HepG2 (cell line): ENCODE data around the gene PCTP. TPM values are rescaled to one million over a fixed set of nuclear protein-coding genes. Genes with fewer than 3 reads are reported as not detected.

Experiments
- ATAC-seq: fragments of 200-7000 bp; cut with Tn5 transposase; 3 replicates; pipeline ENCODE4 v1.9.1; 2020; ENCODE audit warnings: mild to moderate bottlenecking, moderate library complexity
- BruUV-seq: library from RNA; stranded (reverse); fragments of 400-500 nt; replicated peaks from 2 replicates; lab custom pipeline; 2021; lab: Mats Ljungman, UMichigan
- CTCF ChIA-PET: fragments of 300-600 bp; formaldehyde crosslinking; extraction: SDS; loops from one replicate; lab custom pipeline; 2021; ENCODE audit warnings: low total read pairs, inconsistent platforms, low intra/inter-chr PET ratio; lab: Yijun Ruan, JAX
- POLR2A ChIA-PET: fragments of 350-600 bp; sonication (Branson Sonifier 250); formaldehyde crosslinking; loops from one replicate; lab custom pipeline; 2020; ENCODE audit warnings: antibody characterized with exemption, inconsistent platforms; lab: Yijun Ruan, JAX
- DNase-seq: peaks from one replicate; pipeline ENCODE4 v3.0.0-alpha.2; 2015; ENCODE audit warnings: low spot score
- FAIRE-seq: peaks from 3 replicates; lab custom pipeline; 2011; peaks lifted over from hg19 to GRCh38; lab: Jason Lieb, UNC
- H2AFZ ChIP-seq: one replicate; pipeline ENCODE4 v1.6.1; 2011; ENCODE audit warnings: low read length, inconsistent platforms
- H3K27ac ChIP-seq: fragments of 300-600 bp; 3 replicates; pipeline ENCODE4 v1.8.0; 2011; ENCODE audit warnings: mixed run types, mild to moderate bottlenecking, mixed read lengths, low read length, inconsistent platforms; ENCODE audit not compliant: insufficient read depth; ENCODE audit errors: extremely low read length
- H3K27me3 ChIP-seq, 2 experiments: fragments of 200-600 bp in 1 of 2; 2 replicates in 1 of 2; 3 replicates in 1 of 2; pipeline versions ENCODE4 v1.6.0 to v1.8.0; 2011; ENCODE audit warnings: low read length in 2 of 2, mild to moderate bottlenecking in 2 of 2, moderate library complexity in 2 of 2, inconsistent platforms in 1 of 2; ENCODE audit not compliant: insufficient read depth in 2 of 2, control insufficient read depth in 1 of 2
- H3K36me3 ChIP-seq, 2 experiments: fragments of 200-600 bp in 1 of 2; replicated peaks in 1 of 2; 2 replicates in 1 of 2; 3 replicates in 1 of 2; pipeline versions ENCODE4 v1.5.1 to v1.8.0; 2011; ENCODE audit warnings: low read length in 2 of 2, inconsistent platforms in 1 of 2; ENCODE audit not compliant: insufficient read depth in 2 of 2, control insufficient read depth in 1 of 2
- H3K4me1 ChIP-seq: 2 replicates; pipeline ENCODE4 v1.5.1; 2012; ENCODE audit warnings: low read length, inconsistent platforms; ENCODE audit not compliant: insufficient read depth
- H3K4me2 ChIP-seq: 2 replicates; pipeline ENCODE4 v1.6.0; 2011; ENCODE audit warnings: low read depth, low read length, inconsistent platforms
- H3K4me3 ChIP-seq, 3 experiments: fragments of 200-600 bp in 1 of 3; sonication (generic), shearing (Covaris generic) in 1 of 3; replicated peaks in 1 of 3; 2 replicates each; pipeline ENCODE4 v1.5.1; 2011 to 2016; ENCODE audit warnings: low read length in 3 of 3, inconsistent platforms in 2 of 3, low read depth in 2 of 3, mild to moderate bottlenecking in 2 of 3, control low read depth in 1 of 3, mixed read lengths in 1 of 3; ENCODE audit not compliant: insufficient read depth in 1 of 3
- H3K79me2 ChIP-seq: one replicate; pipeline ENCODE4 v1.6.1; 2011; ENCODE audit warnings: low read length, inconsistent platforms; ENCODE audit not compliant: insufficient read depth
- H3K9ac ChIP-seq: 2 replicates; pipeline ENCODE4 v1.6.0; 2011; ENCODE audit warnings: mild to moderate bottlenecking, low read depth, low read length, inconsistent platforms; ENCODE audit not compliant: insufficient read depth
- H3K9me3 ChIP-seq: 2 replicates; pipeline ENCODE4 v1.5.1; 2012; ENCODE audit warnings: mild to moderate bottlenecking, low read length
- H4K20me1 ChIP-seq: 2 replicates; pipeline ENCODE4 v1.6.0; 2011; ENCODE audit warnings: inconsistent platforms, mild to moderate bottlenecking, low read length, moderate library complexity; ENCODE audit not compliant: insufficient read depth
- FOXA3 ChIP-seq: IDR thresholded peaks from 2 replicates; pipeline ENCODE4 v1.6.1; 2016; ENCODE audit warnings: missing genetic modification reagents, missing compliant biosample characterization
- GLI4 ChIP-seq: sonication (generic); formaldehyde crosslinking; IDR thresholded peaks from 2 replicates; pipeline ENCODE4 v1.5.1; 2020; ENCODE audit warnings: missing genetic modification reagents, mild to moderate bottlenecking, moderate library complexity, borderline replicate concordance
- HNRNPH1 ChIP-seq: fragments of 200-400 bp; formaldehyde crosslinking; optimal IDR thresholded peaks from 2 replicates; pipeline ENCODE3; 2017; ENCODE audit warnings: mild to moderate bottlenecking, low read depth, low read length
- KLF6 ChIP-seq: IDR thresholded peaks from 2 replicates; pipeline ENCODE4 v1.8.0; 2016; ENCODE audit warnings: missing biosample characterization, missing genetic modification reagents
- SAP130 ChIP-seq: IDR thresholded peaks from 2 replicates; pipeline ENCODE4 v1.6.1; 2016; ENCODE audit warnings: low read depth
- TOPORS ChIP-seq: sonication (generic); formaldehyde crosslinking; IDR thresholded peaks from 2 replicates; pipeline ENCODE4 v1.8.0; 2023; ENCODE audit warnings: mild to moderate bottlenecking, missing genetic modification reagents
- ZNF138 ChIP-seq: sonication (generic); formaldehyde crosslinking; IDR thresholded peaks from 2 replicates; pipeline ENCODE4 v1.5.0; 2020; ENCODE audit warnings: mild to moderate bottlenecking, low read depth, missing genetic modification reagents
- ZNF609 ChIP-seq: sonication (generic); formaldehyde crosslinking; IDR thresholded peaks from 2 replicates; pipeline ENCODE4 v1.4.0; 2020; ENCODE audit warnings: mild to moderate bottlenecking, missing genetic modification reagents, borderline replicate concordance
- ZNF709 ChIP-seq: sonication (generic); formaldehyde crosslinking; IDR thresholded peaks from 2 replicates; pipeline ENCODE4 v1.5.0; 2020; ENCODE audit warnings: mild to moderate bottlenecking, missing genetic modification reagents
- WGBS: methylation state at CpG from one replicate; pipeline ENCODE4 v1.1.6; 2017; ENCODE audit warnings: low lambda C conversion rate; 5-methylcytosine and 5-hydroxymethylcytosine counted together
- in situ Hi-C: cut with HindIII; loops from 2 replicates; pipeline ENCODE4 v1.10.0; 2017; ENCODE audit warnings: low pct_unique_long_range_greater_than_20kb; ENCODE audit not compliant: extremely low pct_ligation_motif_present
- intact Hi-C: fragments of 100-400 bp; cut with micrococcal nuclease; formaldehyde crosslinking; loops from one replicate; pipeline ENCODE4 v1.10.0; 2022; ENCODE audit not compliant: unreplicated experiment
- polyA plus RNA-seq, 8 experiments: library from polyadenylated mRNA; depleted of rRNA in 3 of 8; stranded (reverse) in 7 of 8; unstranded in 1 of 8; fragments of >200 nt; fragmentation: Illumina TruSeq in 4 of 8; extraction: Trizol in 4 of 8; gene quantifications; 2 replicates each; pipeline versions ENCODE4 v1.2.1 to v1.2.3, GENCODE V29; 2011 to 2016; ENCODE audit warnings: low read depth in 4 of 8, missing spikeins in 1 of 8, mixed read lengths in 1 of 8; ENCODE audit not compliant: insufficient read depth in 1 of 8
- total RNA-seq, 5 experiments: library from RNA; depleted of rRNA; stranded (reverse); fragments of >200 nt; fragmentation: Illumina TruSeq; extraction: Trizol; gene quantifications; 2 replicates each; pipeline ENCODE4 v1.2.3, GENCODE V29; 2016; ENCODE audit warnings: low read depth in 1 of 5
- TF ChIP-seq, protein P1 (sequence below): sonication (generic); formaldehyde crosslinking; conservative IDR thresholded peaks from 2 replicates; pipeline ENCODE4 v1.8.1; 2023; ENCODE audit warnings: missing genetic modification reagents

PCTP gene
- total and polyA plus RNA-seq, 2 of the 13 experiments (the other 11 are each of a cell fraction or from before 2014, with no cell fraction given) = 37.1 to 50.7 TPM

DNA sequence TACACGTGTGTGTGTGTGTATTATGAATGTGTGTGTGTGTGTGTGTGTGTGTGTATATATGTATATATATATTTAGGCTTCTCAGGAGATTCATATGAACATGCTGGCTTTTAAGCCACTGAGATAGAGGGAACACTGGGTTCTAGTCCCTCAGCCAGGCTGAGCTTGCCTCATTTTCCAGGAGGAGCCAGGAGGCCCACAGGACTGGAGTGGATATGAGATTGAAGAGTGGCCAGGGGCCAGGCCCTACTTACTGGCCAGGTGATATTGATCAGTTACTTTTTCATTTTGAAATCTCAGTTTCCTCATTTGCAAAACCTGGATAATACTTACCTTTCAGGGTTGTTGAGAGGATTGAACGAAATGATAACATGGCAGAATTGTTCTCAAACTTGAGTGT is 5.8 kb downstream of the PCTP start:
- WGBS = 98% methylated on average over 2 of the region's 2 CpGs
- H3K4me1 ChIP-seq = peaks cover 50% of the 10 kb centered on the region
- no peak overlapping the region for H3K27ac ChIP-seq
- TF ChIP-seq ZNF138 = no peak
- no peak overlapping the region for H2AFZ ChIP-seq
- H3K79me2 ChIP-seq = peaks cover 15% of the 10 kb centered on the region
- no peak overlapping the region for H3K4me3 ChIP-seq
- in situ Hi-C loops (loop anchor here (25.0 kb wide), 1 partner anchor 369 kb away; no protein-coding TSS in a partner anchor), intact Hi-C loops (loop anchor here (10.0 kb wide), 1 partner anchor 362 kb away; no protein-coding TSS in a partner anchor)
- no peaks in the 10 kb centered on the region for H4K20me1 ChIP-seq
- H3K36me3 ChIP-seq = peaks cover 0 to 11% of the 10 kb centered on the region in 2 experiments; a peak in 1 of 5 replicates
- FAIRE-seq (no peak), DNase-seq (no peak), ATAC-seq (no peak)
- no peak overlapping the region for H3K4me2 ChIP-seq
- H3K9ac ChIP-seq = no peak overlapping the region
- no peaks in the 10 kb centered on the region for H3K27me3 ChIP-seq
- CTCF ChIA-PET = no interaction called here
- BruUV-seq = no TSS peak
- POLR2A ChIA-PET = no interaction called here
- H3K9me3 ChIP-seq = no peaks in the 10 kb centered on the region

- DNase-seq (no peak), ATAC-seq (no peak), FAIRE-seq (no peak)
- ChIA-PET POLR2A (no interaction called here), CTCF (no interaction called here)
- H3K4me1 ChIP-seq = peaks cover 50% of the 10 kb centered on the region
- H4K20me1 ChIP-seq = no peaks in the 10 kb centered on the region
- 100% methylated on average over 1 of the region's 1 CpG for WGBS
- no peak overlapping the region for H2AFZ ChIP-seq
- H3K27me3 ChIP-seq = no peaks in the 10 kb centered on the region
- peaks cover 0 to 11% of the 10 kb centered on the region in 2 experiments; a peak in 1 of 5 replicates for H3K36me3 ChIP-seq
- no peak overlapping the region for H3K9ac ChIP-seq
- H3K79me2 ChIP-seq = peaks cover 5% of the 10 kb centered on the region
- intact Hi-C loops = loop anchor here (10.0 kb wide), 1 partner anchor 363 kb away; no protein-coding TSS in a partner anchor
- no peak overlapping the region for H3K4me2 ChIP-seq
- H3K27ac ChIP-seq = no peak overlapping the region
- no peak overlapping the region for H3K4me3 ChIP-seq
- no TSS peak for BruUV-seq
- no peaks in the 10 kb centered on the region for H3K9me3 ChIP-seq
- in situ Hi-C loops = loop anchor here (25.0 kb wide), 1 partner anchor 370 kb away; no protein-coding TSS in a partner anchor
- no peak for TF ChIP-seq ZNF709 (CRISPR knock-in tag)
- TF ChIP-seq, protein P1, sequence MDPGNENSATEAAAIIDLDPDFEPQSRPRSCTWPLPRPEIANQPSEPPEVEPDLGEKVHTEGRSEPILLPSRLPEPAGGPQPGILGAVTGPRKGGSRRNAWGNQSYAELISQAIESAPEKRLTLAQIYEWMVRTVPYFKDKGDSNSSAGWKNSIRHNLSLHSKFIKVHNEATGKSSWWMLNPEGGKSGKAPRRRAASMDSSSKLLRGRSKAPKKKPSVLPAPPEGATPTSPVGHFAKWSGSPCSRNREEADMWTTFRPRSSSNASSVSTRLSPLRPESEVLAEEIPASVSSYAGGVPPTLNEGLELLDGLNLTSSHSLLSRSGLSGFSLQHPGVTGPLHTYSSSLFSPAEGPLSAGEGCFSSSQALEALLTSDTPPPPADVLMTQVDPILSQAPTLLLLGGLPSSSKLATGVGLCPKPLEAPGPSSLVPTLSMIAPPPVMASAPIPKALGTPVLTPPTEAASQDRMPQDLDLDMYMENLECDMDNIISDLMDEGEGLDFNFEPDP (CRISPR knock-in tag) = no peak
- no peak for TF ChIP-seq HNRNPH1
- no peak for TF ChIP-seq SAP130 (CRISPR knock-in tag)
- no peak for TF ChIP-seq KLF6 (CRISPR knock-in tag)
- TF ChIP-seq TOPORS = no peak
- TF ChIP-seq FOXA3 (CRISPR knock-in tag) = no peak
- no peak for TF ChIP-seq GLI4 (CRISPR knock-in tag)
- TF ChIP-seq ZNF609 = no peak
Measured at GRCh38 chr17:55757659-55758058, 6.8 kb downstream of the PCTP start.
